ENCODE measurements around the gene TCERG1L.
"Not testable (repeated sequence)": the region's sequence is repeated elsewhere in the genome, so short reads cannot be mapped to it uniquely, and the experiment has no call there.

TCERG1L gene

GRCh38 chr10:131082201-131082850 is 229.2 kb downstream of the TCERG1L start:
- DNase-seq (ENCODE audit: insufficient read length, low spot score): no peak
- FAIRE-seq: no peak
- no peak for TF ChIP-seq POLR2A (IDR thresholded peaks at IDR 0.05; ENCODE audit: low read depth, low read length)

GRCh38 chr10:131081786-131082185 is 229.7 kb downstream of the TCERG1L start:
- no peak for TF ChIP-seq POLR2A (IDR thresholded peaks at IDR 0.05; ENCODE audit: low read depth, low read length)
- DNase-seq (ENCODE audit: insufficient read length, low spot score) (no peak), FAIRE-seq (no peak)

GRCh38 chr10:131081376-131081775 is 230.1 kb downstream of the TCERG1L start:
- FAIRE-seq: no peak

GRCh38 chr10:131080571-131080970 is 230.9 kb downstream of the TCERG1L start:
- DNase-seq (ENCODE audit: insufficient read length, low spot score): no peak
- no peak for FAIRE-seq
- no peak for TF ChIP-seq POLR2A (IDR thresholded peaks at IDR 0.05; ENCODE audit: low read depth, low read length)

More at GRCh38 chr10:131081376-131081775, 230.1 kb downstream of the TCERG1L start:
- no peak for DNase-seq (ENCODE audit: insufficient read length, low spot score)
- no peak for TF ChIP-seq POLR2A (IDR thresholded peaks at IDR 0.05; ENCODE audit: low read depth, low read length)

GRCh38 chr10:131079314-131079713 is 232.2 kb downstream of the TCERG1L start:
- FAIRE-seq (no peak), DNase-seq (ENCODE audit: insufficient read length, low spot score) (no peak)
- no peak for TF ChIP-seq POLR2A (IDR thresholded peaks at IDR 0.05; ENCODE audit: low read depth, low read length)

GRCh38 chr10:131078882-131079280 is 232.6 kb downstream of the TCERG1L start:
- DNase-seq (ENCODE audit: insufficient read length, low spot score); FAIRE-seq: not testable (repeated sequence)

GRCh38 chr10:131078131-131078881 is 233.2 kb downstream of the TCERG1L start:
- no peak for FAIRE-seq
- DNase-seq (ENCODE audit: insufficient read length, low spot score): no peak
- no peak for TF ChIP-seq POLR2A (IDR thresholded peaks at IDR 0.05; ENCODE audit: low read depth, low read length)

GRCh38 chr10:131077724-131078123 is 233.8 kb downstream of the TCERG1L start:
- no peak for FAIRE-seq
- no peak for DNase-seq (ENCODE audit: insufficient read length, low spot score)

GRCh38 chr10:131077031-131077430 is 234.5 kb downstream of the TCERG1L start:
- DNase-seq (ENCODE audit: insufficient read length, low spot score) (no peak), FAIRE-seq (no peak)
- no peak for TF ChIP-seq POLR2A (IDR thresholded peaks at IDR 0.05; ENCODE audit: low read depth, low read length)

More at GRCh38 chr10:131077724-131078123, 233.8 kb downstream of the TCERG1L start:
- no peak for TF ChIP-seq POLR2A (IDR thresholded peaks at IDR 0.05; ENCODE audit: low read depth, low read length)

GRCh38 chr10:131076356-131076755 is 235.2 kb downstream of the TCERG1L start:
- TF ChIP-seq POLR2A (IDR thresholded peaks at IDR 0.05; ENCODE audit: low read depth, low read length): no peak
- DNase-seq (ENCODE audit: insufficient read length, low spot score): no peak
- no peak for FAIRE-seq

GRCh38 chr10:131075218-131075770 is 236.2 kb downstream of the TCERG1L start:
- DNase-seq (ENCODE audit: insufficient read length, low spot score) (no peak), FAIRE-seq (no peak)
- no peak for TF ChIP-seq POLR2A (IDR thresholded peaks at IDR 0.05; ENCODE audit: low read depth, low read length)

- TF ChIP-seq POLR2A (IDR thresholded peaks at IDR 0.05; ENCODE audit: low read depth, low read length): no peak
- FAIRE-seq: no peak
- no peak for DNase-seq (ENCODE audit: insufficient read length, low spot score)
Measured at GRCh38 chr10:131074682-131075081, 236.8 kb downstream of the TCERG1L start.

GRCh38 chr10:131073469-131074035 is 238.0 kb downstream of the TCERG1L start:
- DNase-seq (ENCODE audit: insufficient read length, low spot score): no peak
- no peak for TF ChIP-seq POLR2A (IDR thresholded peaks at IDR 0.05; ENCODE audit: low read depth, low read length)
- no peak for FAIRE-seq
